GM13976 (cell line): ENCODE results near the gene LRRC4C.

Experiments
- DNase-seq: peaks from one replicate; pipeline ENCODE4 v3.0.0; 2012; ENCODE audit warnings: low spot score
- CTCF ChIP-seq: IDR thresholded peaks from 2 replicates; pipeline ENCODE4 v1.5.1; 2012; ENCODE audit warnings: borderline replicate concordance, mild to moderate bottlenecking; ENCODE audit not compliant: insufficient read depth; ENCODE audit errors: extremely low read depth, missing control alignments, control extremely low read depth
- in situ Hi-C: fragments of 300-500 bp; cut with MboI; formaldehyde crosslinking; loops from one replicate; pipeline ENCODE4 v1.12.0; 2022; ENCODE audit warnings: low sequenced_read_pairs, mixed read lengths, inconsistent platforms; ENCODE audit not compliant: unreplicated experiment

LRRC4C gene

GRCh38 chr11:40241524-40242051, 1217.9 kb downstream of the LRRC4C start:
- peak; percentile 2 for DNase-seq
- in situ Hi-C loops: no loop called here
- TF ChIP-seq CTCF: no peak

- no peak for DNase-seq
- no peak for TF ChIP-seq CTCF
- in situ Hi-C loops: no loop called here
Measured at GRCh38 chr11:40240284-40240683, 1219.2 kb downstream of the LRRC4C start.

GRCh38 chr11:40236526-40236925, 1222.9 kb downstream of the LRRC4C start:
- no peak for TF ChIP-seq CTCF
- no peak for DNase-seq
- in situ Hi-C loops: no loop called here

- no peak for TF ChIP-seq CTCF
- in situ Hi-C loops: no loop called here
- no peak for DNase-seq
Measured at GRCh38 chr11:40235841-40236240, 1223.6 kb downstream of the LRRC4C start.

- in situ Hi-C loops: no loop called here
- TF ChIP-seq CTCF: no peak
Measured at GRCh38 chr11:40230821-40231220, 1228.6 kb downstream of the LRRC4C start.

GRCh38 chr11:40228662-40229061, 1230.8 kb downstream of the LRRC4C start:
- no peak for DNase-seq
- in situ Hi-C loops: no loop called here
- TF ChIP-seq CTCF: no peak

More at GRCh38 chr11:40230821-40231220, 1228.6 kb downstream of the LRRC4C start:
- no peak for DNase-seq
